ENCODE results near the gene MLX. TPM values are rescaled to one million over a fixed set of nuclear protein-coding genes. Genes with fewer than 3 reads are reported as not detected.
A peak's percentile ranks its signal among the peaks of the same experiment; 100 is the strongest.

Gene MLX
- total RNA-seq, 4 donors from 2014 or later: 81.3 to 191 (median 143) TPM

DNA sequence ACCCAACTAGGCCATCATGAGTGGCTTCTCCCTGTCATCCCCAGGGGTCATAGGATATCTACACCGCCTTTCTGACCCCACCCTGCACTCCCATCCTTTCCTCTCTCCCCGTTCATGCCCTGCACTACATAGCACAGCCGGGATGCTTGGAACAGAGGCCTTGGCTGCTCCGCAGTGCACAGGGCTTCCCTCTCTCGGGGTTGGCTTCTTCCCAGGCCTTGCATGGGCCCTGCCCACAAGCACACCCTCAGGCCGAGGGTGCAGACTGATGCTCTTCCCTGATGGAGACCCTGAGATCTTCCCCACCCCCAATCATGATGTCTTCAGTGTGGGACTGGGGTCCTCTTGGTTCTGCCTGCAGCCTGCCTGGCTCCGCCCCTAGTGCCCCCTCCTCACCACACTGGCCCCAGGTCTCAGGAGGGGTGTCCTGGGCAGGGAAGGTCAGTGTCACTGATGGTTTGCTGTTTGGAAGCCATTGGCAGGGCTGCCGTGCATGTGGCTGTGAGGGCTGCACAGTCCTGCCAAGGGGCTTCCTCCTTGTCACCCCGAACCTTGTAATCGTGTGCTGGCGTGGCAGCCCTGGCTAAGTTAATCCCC is 45.1 kb upstream of the MLX start:
- TF ChIP-seq, protein P1, sequence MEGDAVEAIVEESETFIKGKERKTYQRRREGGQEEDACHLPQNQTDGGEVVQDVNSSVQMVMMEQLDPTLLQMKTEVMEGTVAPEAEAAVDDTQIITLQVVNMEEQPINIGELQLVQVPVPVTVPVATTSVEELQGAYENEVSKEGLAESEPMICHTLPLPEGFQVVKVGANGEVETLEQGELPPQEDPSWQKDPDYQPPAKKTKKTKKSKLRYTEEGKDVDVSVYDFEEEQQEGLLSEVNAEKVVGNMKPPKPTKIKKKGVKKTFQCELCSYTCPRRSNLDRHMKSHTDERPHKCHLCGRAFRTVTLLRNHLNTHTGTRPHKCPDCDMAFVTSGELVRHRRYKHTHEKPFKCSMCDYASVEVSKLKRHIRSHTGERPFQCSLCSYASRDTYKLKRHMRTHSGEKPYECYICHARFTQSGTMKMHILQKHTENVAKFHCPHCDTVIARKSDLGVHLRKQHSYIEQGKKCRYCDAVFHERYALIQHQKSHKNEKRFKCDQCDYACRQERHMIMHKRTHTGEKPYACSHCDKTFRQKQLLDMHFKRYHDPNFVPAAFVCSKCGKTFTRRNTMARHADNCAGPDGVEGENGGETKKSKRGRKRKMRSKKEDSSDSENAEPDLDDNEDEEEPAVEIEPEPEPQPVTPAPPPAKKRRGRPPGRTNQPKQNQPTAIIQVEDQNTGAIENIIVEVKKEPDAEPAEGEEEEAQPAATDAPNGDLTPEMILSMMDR (IDR thresholded peaks at IDR 0.05): no peak
- TF ChIP-seq POLR2AphosphoS5 (IDR thresholded peaks at IDR 0.05) (no peak), POLR2A (IDR thresholded peaks at IDR 0.05) (no peak), EP300 (IDR thresholded peaks at IDR 0.05; ENCODE audit: low read depth) (no peak)
- H3K4me1 ChIP-seq: peaks cover 57 to 74% (median 67%) of the 10 kb centered on the region in 4 donors
- 53% methylated on average over 11 of the region's 11 CpGs; no CpG with 5 or more reads in 1 of the 2 donors for WGBS, 2 donors (ENCODE audit: low coverage in 1 of 2)

DNA sequence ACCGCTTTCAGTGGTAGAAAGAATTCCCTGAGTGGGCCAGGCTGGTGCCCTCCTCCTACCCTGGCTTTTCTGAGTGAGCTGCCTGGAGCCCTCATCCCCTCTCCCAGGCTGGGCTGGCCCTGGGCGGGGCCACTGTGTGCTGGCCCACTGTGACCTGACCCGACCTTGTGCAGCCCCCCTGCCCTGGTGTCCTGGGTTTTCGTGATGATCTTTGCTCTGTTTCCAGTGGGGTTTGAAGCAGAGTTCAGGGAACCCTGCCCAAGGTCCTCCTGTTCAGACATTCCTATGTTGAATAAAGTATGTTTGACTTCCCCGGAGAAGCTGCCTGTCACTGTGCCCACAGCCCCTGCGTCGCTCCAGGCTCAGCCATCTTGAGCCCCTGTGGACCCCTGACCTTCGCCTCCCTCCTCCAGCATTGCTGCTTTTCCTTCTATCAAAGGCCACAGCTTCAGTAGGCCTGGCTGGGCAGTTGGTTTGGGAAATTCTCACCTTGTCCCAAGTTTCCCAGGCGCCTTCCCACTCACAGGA is 44.6 kb upstream of the MLX start:
- in situ Hi-C loops (cut with MboI; ENCODE audit: low pct_ligation_motif_present in 1 of 4, low pct_unique_long_range_greater_than_20kb in 1 of 4, low sequenced_read_pairs in 3 of 4): loop anchor here (10.0 to 25.0 kb wide), 5 partner anchors 88 to 210 kb away; partner anchors contain the start of gene CAVIN1 (in 1 of the 4)
- H3K4me3 ChIP-seq: no peak overlapping the region
- no peaks in the 10 kb centered on the region for H3K36me3 ChIP-seq
- H3K4me1 ChIP-seq: peaks cover 60 to 74% (median 66%) of the 10 kb centered on the region in 4 donors
- intact Hi-C loops (cut with DNase I; ENCODE audit: low total_unique reads): loop anchor here (10.0 kb wide), 1 partner anchor 98 kb away; the partner anchor contains the start of gene CAVIN1
- no peak for DNase-seq
- 85% methylated on average over 9 of the region's 9 CpGs; no CpG with 5 or more reads in 1 of the 2 donors for WGBS, 2 donors (ENCODE audit: low coverage in 1 of 2)
- TF ChIP-seq EP300 (IDR thresholded peaks at IDR 0.05; ENCODE audit: low read depth) (no peak), POLR2AphosphoS5 (IDR thresholded peaks at IDR 0.05) (no peak), POLR2A (IDR thresholded peaks at IDR 0.05) (no peak)
- TF ChIP-seq, protein P1 (IDR thresholded peaks at IDR 0.05): no peak
- H3K27me3 ChIP-seq: no peaks in the 10 kb centered on the region
- peak overlapping the region; percentile 89 to 98 (median 92) for H3K27ac ChIP-seq
- H3K9me3 ChIP-seq: no peaks in the 10 kb centered on the region

More for the DNA sequence above, 45.1 kb upstream of the MLX start:
- intact Hi-C loops (cut with DNase I; ENCODE audit: low total_unique reads) (loop anchor here (10.0 kb wide), 1 partner anchor 97 kb away; the partner anchor contains the start of gene CAVIN1), in situ Hi-C loops (cut with MboI; ENCODE audit: low pct_ligation_motif_present in 1 of 4, low pct_unique_long_range_greater_than_20kb in 1 of 4, low sequenced_read_pairs in 3 of 4) (loop anchor here (10.0 to 25.0 kb wide), 5 partner anchors 87 to 209 kb away; partner anchors contain the start of gene CAVIN1 (in 1 of the 4))
- Histone ChIP-seq H3K27me3 (no peaks in the 10 kb centered on the region), H3K9me3 (no peaks in the 10 kb centered on the region), H3K36me3 (no peaks in the 10 kb centered on the region), H3K4me3 (no peak overlapping the region), H3K27ac (peak overlapping the region; percentile 89 to 98 (median 92))
- DNase-seq: no peak

DNA sequence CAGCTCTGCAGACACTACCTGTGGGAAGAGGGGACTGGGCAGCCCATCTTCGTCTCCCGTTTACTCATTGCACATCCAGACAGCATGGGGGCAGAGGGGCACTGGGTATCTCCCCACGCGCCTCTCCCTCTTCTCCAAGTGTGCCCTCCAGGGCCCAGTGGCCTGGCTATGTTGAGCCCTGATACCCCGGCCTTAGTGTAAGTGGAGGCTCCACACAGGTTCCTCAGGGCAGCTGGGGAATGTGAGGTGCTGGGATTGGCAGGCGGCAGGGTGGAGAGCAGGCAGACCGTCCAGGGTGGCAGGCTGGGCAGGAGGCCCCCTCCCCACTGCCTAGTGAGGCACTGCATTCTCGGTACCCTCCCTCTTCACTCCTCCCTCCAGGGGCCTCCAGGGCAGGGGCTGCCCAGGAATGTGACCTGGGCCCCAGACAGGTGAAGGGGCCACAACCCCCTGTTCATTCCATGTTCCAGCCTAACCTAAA is 44.1 kb upstream of the MLX start:
- DNase-seq: no peak
- H3K4me1 ChIP-seq: peaks cover 58 to 69% (median 63%) of the 10 kb centered on the region in 4 donors
- no peaks in the 10 kb centered on the region for H3K36me3 ChIP-seq
- in situ Hi-C loops (cut with MboI; ENCODE audit: low pct_ligation_motif_present in 1 of 4, low pct_unique_long_range_greater_than_20kb in 1 of 4, low sequenced_read_pairs in 3 of 4) (loop anchor here (10.0 to 25.0 kb wide), 5 partner anchors 88 to 211 kb away; partner anchors contain the start of gene CAVIN1 (in 1 of the 4)), intact Hi-C loops (cut with DNase I; ENCODE audit: low total_unique reads) (loop anchor here (10.0 kb wide), 1 partner anchor 98 kb away; the partner anchor contains the start of gene CAVIN1)
- H3K27ac ChIP-seq: peak overlapping the region; percentile 89 to 98 (median 92)
- no peak overlapping the region for H3K4me3 ChIP-seq
- WGBS, 2 donors (ENCODE audit: low coverage in 1 of 2): 92% methylated on average over 8 of the region's 8 CpGs; no CpG with 5 or more reads in 1 of the 2 donors
- no peak for TF ChIP-seq POLR2A (IDR thresholded peaks at IDR 0.05)
- TF ChIP-seq POLR2AphosphoS5 (IDR thresholded peaks at IDR 0.05): no peak
- TF ChIP-seq, protein P1 (IDR thresholded peaks at IDR 0.05): no peak
- no peak for TF ChIP-seq EP300 (IDR thresholded peaks at IDR 0.05; ENCODE audit: low read depth)
- no peaks in the 10 kb centered on the region for H3K9me3 ChIP-seq
- H3K27me3 ChIP-seq: no peaks in the 10 kb centered on the region

DNA sequence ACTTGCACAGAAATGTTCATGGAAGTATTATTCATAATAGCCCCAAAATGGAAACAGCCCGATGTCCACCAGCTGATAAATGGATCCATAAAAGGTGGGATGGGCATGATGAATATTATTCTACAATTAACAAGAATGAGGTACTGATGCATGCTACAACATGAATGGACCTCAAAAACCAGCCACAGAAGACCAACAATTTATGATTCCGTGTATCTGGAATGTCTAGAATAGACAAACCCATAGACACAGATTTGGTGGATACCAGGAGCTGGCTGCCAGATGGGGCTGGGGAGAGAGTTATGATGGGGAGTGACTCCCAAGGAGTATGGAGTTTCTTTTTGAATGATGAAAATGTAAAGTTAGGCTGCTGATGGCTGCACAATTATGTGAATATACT is 41.7 kb upstream of the MLX start:
- Histone ChIP-seq H3K36me3 (no peaks in the 10 kb centered on the region), H3K27ac (peak overlapping the region in 3 of 4 donors; percentile 60 to 72 (median 68)), H3K27me3 (no peaks in the 10 kb centered on the region), H3K4me1 (peaks cover 37 to 57% (median 39%) of the 10 kb centered on the region in 4 donors), H3K9me3 (no peaks in the 10 kb centered on the region), H3K4me3 (no peak overlapping the region)
- TF ChIP-seq POLR2A (IDR thresholded peaks at IDR 0.05) (no peak), EP300 (IDR thresholded peaks at IDR 0.05; ENCODE audit: low read depth) (no peak), POLR2AphosphoS5 (IDR thresholded peaks at IDR 0.05) (no peak)
- TF ChIP-seq, protein P1 (IDR thresholded peaks at IDR 0.05): no peak
- in situ Hi-C loops (cut with MboI; ENCODE audit: low pct_ligation_motif_present in 1 of 4, low pct_unique_long_range_greater_than_20kb in 1 of 4, low sequenced_read_pairs in 3 of 4): loop anchor here in 2 of 4 donors (5.0 to 10.0 kb wide), 3 partner anchors 90 to 203 kb away; no protein-coding TSS in a partner anchor
- no peak for DNase-seq
- WGBS, 2 donors (ENCODE audit: low coverage in 1 of 2): 83 to 85% methylated on average over 2 of the region's 2 CpGs
- intact Hi-C loops (cut with DNase I; ENCODE audit: low total_unique reads): loop anchor here (5.0 to 10.0 kb wide), 2 partner anchors 100 to 203 kb away; partner anchors contain the start of gene CAVIN1

Data from transverse colon (tissue), 4 donors.